Stromal cell of bone marrow (primary cell): ENCODE results near the gene HSF4.

Source experiments
- DNase-seq: peaks from one replicate; pipeline ENCODE4 v3.0.0-alpha.2; 2012; ENCODE audit warnings: low read depth

The HSF4 gene

DNA sequence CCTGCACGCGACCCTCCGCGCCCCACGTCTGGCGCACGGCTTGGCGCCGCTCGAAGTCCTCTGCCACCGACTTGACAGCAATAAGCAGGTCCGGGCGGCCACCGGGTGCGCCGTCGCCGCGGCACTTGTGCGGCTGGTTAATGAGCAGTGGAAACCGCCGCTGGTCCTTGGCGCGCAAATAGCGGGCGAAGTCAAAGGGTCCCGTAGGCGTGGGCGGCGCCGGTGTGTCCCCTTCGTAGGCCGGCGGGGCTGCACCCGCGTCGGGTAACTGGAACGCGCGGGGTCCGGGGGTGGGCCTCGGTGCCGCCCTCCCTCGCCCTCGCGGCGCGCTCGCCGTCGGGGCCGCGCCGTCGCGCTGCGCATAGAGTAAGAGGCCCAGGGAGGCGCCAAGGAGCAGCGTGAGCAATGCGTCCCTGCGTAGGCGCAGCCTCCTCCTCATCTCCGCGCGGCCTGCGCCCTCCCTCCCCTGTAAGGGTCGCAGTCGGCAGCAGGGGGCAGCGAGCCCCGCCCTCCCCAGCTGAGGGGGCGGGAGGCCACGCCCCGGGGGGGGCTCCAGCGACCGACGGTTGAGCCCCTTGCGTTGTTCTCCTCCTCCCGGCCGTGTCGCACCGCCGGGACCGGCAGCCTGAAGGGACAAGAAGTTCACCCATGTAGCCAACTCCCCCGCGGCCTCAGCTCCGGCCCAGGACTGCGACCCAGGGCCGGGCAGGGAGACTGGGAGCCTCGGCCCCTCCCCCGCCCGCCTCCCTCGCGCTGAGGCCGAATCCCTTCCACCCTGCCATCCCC, 14.3 kb upstream of the HSF4 start:
- no peak for DNase-seq

DNA sequence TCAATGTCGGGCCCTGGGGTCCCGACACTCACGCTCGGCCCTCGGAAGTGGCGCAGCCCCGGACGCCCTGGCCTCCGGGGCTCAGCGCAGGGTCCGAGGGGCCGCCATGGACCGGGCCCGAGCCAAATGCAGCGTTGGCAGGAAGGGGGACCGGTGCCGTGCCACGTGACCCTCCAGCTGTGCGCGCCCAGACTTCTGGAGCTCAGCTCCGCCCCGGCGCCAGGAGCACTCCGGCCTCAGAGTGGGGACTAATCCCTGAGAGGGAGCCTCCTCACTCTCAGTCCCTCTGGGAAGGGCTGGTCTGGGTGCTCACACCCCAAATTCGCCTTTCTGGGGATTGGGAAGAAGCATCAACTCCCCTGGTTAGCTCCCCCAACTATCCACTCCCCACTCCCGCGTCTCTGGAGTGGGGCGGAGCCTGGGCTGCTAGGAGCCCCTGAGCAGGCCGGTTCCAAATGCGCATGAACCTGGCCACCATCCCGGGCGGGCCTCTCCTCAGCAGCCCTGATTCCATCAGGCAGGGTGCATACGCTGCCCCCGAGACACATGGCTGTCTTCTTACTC, 13.6 kb upstream of the HSF4 start, which contains the start of gene B3GNT9:
Gene B3GNT9, minus strand, starts transcription at position 166 of the 564 bp plus-strand sequence. CDS start 513 bp downstream, outside the sequence.
- peak; percentile 59 for DNase-seq

DNA sequence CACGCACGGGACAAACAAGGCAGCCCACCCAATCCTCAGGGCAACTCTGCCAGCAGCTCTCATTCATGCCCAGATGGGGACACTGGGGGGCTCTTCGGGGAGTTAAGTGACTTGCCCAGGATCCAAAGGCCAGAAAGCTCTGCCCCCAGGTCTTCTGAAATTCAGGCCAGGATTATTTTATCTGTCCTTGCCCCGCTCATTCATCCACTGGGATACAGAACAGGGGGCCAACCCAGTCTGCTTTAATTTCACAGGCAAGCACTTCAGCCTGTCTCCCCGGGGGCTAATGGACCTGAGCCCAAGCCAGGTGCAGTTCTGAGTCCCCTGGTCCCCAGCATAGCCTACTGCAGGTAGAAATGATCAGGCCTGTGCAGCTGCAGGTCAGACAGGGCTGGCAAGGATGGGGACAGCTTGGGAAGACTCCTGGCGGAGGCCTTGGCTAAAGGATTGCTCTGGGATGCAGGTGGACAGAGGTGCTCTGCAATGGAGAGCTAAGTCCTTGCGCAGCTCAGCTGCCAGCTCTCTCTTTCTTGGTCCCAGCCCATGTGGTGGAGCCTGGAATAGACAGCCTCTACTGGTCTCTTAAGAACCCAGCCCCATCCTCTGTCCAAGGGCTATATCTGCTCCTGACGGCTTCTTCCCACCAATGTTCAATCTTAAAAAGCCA, 13.0 kb upstream of the HSF4 start:
- no peak for DNase-seq

DNA sequence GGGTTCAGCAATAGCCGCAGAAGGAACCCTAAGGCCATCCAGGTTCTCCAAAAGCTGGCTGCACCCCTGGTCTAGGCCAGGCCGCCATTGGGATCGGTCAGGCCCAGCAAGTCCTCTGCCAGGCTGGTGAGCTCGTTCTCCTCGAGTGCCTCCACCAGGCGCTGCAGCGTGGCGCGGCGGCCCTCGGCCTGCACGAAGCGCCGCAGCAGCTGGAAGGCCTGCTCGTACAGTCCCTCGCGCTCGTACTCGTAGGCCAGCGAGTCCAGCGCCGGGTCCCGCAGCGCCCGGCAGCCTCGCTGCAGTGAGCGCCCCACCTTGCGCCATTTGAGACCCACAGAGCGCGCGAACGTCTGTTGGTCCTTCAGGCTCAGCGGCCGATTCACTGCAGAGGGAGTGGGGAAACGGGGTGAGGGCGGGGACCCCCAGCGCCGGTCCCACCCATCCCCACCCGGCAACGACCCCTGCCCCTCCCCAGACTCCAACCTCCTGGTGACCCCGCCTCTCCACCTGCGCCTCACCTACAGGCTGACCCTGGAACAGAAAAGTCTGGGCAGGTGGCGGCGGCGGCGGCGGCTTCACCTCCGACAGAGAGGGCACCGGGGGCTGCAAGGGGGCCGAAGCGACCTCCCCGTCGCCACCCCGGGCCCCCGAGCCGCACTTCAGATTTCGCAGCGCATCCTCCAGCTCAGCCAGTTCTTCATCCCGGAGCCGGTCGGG, 9.8 kb upstream of the HSF4 start:
- no peak for DNase-seq

DNA sequence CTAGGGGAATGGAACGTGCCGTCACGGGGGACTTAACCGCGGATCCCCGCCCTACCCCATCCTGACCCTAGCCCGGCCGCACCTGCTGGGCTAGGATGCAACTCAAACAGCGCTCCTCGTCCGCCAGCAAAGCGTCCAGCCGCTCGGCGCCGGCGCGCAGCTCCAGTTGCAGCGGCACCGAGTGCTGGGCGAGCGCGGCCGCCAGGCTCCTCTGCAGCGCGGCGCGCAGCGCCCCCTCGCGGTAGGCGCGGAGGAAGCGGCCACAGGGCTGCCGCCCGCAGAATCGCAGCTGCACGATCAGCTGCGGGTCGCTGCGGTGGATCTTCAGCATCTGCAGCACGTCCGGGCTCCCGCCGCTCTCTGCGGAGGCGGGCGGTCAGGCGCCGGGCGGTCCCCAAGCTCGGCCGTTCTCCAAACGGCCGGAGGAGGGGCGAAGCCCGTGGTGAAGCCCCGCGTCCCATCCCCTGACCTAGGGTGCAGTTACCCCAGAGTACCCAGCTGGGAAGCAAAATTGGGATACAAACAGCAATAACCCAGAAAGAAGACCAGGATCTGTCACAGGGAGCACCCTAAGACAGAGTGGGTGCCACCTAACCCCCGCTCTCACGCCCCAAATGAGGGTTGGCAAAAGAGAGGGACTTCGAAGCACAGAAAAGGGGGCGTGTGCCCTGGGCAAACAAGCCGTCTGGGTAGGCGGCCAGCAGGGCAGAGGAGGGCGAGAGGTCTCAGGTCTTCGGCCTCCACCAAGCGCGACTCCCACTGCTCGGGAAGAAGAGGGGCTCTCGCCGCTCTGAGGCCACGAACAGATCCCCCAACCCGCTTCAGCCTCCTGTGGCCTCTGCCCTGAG, 9.0 kb upstream of the HSF4 start:
- DNase-seq = no peak

DNA sequence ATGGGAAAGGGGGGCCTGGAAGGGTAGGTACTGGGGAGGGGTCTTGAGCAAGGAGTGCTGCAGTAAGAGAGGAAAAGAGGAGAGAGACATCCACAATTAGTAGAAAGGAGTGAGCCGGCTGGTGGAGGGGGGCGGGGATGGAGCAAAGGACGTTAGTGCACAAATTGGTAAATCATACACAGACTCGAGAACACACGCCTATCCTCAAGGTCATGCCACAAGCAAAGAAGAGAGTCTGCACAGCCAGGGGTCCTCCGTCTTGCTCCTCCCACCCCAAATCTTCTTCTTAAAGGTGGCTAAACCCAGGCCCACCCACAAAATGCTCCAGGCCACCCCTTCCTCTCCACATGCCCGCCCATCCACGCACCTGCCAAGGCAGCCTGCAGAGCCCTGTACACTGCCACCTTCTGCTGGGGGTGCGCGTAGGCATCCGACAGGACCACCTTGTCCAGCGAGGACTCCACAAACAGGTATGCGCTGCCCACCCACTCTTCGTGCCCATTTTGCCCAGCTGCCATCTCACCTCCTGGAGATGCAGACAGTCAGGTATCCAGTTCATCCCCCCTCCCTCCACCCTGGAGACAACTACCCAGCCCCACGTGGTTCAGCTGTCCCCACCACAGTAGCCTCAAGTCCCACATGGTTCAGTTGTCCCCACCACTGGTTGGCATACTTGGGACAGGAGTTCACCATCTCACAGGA, 8.3 kb upstream of the HSF4 start:
- no peak for DNase-seq

DNA sequence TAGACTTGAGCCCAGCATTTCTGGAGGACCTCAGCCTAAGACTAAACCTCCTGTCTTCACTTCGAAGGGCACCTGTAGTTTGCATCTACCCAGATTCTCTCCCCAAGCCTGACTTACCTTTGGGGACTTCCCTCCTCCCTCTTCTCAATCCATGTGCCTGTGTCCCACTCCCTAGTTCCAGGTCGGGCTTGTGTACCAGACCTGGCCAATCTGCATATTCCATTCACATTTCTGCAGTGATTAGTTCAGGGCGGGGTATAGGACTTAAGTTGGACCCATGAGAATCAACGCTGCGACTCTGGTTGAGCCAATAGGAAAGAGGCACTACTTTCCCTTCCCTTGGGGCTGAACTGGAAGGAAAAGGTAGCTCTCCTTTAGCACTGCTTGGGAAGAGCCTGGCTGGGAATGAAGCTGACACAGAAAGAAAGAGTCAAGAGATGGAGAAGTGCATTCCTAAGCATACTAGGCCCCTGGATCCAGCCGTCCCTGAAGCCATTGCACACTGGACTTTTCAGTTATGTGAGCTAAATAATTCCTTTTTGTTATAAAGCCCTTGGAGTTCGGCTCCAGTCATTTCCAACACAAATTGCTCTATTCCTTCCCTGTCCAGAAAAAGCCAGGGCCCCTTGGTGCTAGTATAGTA, 7.3 kb upstream of the HSF4 start:
- DNase-seq = no peak

DNA sequence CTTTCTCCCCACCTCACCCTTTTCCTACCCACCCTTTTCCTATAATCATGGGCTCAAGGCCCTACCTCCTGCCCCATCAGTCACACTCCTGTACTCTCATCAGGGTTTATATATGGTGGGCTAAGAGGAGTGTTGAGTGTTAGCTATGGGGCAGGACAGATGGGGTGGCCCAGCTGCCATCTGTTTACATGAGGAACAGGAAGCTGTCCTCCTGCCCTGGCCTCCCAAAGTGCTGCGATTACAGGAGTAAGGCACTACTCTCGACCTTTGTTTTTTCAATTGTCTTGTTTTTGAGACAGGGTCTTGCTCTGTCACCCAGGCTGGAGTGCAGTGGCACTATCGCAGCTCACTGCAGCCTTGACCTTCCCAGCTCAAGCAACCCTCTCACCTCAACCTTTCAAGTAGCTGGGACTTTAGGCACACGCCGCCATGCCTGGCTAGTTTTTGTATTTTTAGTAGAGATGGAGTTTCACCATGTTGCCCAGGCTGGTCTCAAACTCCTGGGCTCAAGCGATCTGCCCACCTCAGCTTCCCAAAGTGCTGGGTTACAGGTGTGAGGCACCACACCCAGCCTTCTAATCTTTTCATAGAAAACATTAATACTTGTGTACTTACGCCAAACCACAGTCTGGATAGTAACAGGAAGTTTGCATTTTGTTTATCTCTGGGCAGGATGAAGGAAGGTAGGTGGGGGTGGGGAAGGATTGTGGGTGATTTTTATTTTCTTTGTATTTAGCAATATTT, 6.5 kb upstream of the HSF4 start:
- no peak for DNase-seq

DNA sequence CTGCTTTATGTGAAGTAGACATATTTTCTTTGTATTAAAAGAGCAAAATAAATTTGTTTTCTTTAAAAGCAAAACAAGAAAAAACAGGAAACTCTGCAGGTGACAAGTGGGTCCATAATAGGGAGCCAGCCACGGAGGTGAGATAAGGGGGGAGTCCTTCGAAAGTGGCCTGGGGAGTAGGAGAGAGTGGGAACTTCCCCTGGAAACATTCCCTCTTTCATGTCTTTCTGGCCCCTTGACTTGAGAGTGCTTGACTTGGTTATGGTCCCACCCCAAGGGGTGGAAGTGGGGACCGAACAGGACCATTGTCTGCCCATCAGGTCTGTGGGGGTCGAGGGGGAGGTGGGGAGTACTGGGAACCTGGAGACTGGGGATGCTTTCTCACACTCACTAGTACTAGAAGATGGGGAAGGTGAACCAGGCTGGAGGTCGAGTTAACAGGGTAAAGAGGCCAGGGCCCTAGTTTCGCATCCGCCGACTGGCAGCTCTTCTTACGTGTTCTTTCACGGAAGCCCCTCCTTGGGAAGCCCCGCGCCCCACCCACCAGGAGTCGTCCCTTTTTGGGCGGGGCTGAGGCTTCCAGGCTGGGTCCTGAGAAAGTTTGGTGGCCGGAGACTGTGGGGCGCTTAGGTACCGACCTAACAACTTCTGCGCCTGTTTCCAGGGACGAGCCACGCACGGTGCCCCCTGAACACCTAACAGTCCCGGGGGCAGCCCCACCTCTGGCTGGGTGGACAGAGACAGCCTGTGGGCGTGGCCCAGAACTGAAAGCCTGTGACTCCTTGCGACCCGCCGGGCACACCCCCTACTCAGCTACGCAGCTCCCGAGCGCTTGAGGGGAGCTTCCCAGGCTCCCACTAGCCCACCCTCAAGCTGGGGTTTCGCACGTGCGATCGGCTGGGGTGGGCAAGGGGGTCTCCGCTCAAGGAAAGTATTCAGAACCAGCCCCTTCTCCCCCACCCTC, 5.6 kb upstream of the HSF4 start:
- no peak for DNase-seq

DNA sequence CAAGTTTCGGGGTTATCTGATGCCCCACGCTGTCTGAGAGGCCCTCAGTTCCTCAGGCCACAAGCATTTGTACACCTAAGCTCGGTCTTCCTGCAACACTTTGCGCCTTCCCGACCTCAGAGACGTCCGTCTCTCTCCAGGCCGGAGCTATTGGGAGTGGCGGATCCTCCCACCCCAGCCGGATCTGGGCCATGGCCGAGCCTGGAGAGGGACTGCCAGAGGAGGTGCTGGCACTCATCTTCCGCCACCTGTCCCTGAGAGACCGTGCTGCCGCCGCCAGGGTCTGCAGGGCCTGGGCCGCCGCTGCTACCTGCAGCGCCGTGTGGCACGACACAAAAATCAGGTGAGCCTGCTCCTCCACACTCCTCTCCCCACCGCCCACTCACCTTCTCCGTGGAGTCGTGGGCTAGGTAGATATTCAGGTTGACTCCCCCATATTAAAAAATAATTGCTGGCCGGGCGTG, 2.9 kb upstream of the HSF4 start:
- DNase-seq = no peak

DNA sequence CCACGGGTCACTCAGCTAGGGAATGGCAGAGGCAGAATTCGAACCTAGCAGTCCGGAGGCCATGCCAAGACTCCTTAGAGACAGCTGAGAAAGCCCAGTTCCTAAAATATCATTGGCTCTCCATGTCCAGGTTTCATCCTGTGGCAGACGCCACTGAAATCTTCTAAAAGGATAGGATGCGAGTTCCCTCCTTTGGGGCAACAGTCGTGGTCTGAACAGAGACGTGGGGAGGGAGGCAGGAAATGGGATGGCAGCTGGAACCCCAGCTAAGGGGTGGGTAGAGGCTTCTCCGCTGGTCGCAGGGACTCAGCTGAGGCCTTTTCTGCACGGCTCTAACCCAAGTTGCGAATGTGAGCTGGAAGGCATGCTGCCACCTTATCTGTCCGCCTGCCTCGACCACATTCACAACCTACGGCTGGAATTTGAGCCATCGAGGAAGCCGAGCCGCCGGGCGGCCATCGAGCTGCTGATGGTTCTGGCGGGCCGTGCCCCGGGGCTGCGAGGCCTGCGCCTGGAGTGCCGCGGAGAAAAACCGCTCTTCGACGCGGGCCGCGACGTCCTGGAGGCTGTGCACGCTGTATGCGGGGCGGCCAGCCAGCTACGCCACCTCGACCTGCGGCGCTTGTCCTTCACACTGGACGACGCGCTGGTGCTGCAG, 1.9 kb upstream of the HSF4 start:
- DNase-seq = no peak

DNA sequence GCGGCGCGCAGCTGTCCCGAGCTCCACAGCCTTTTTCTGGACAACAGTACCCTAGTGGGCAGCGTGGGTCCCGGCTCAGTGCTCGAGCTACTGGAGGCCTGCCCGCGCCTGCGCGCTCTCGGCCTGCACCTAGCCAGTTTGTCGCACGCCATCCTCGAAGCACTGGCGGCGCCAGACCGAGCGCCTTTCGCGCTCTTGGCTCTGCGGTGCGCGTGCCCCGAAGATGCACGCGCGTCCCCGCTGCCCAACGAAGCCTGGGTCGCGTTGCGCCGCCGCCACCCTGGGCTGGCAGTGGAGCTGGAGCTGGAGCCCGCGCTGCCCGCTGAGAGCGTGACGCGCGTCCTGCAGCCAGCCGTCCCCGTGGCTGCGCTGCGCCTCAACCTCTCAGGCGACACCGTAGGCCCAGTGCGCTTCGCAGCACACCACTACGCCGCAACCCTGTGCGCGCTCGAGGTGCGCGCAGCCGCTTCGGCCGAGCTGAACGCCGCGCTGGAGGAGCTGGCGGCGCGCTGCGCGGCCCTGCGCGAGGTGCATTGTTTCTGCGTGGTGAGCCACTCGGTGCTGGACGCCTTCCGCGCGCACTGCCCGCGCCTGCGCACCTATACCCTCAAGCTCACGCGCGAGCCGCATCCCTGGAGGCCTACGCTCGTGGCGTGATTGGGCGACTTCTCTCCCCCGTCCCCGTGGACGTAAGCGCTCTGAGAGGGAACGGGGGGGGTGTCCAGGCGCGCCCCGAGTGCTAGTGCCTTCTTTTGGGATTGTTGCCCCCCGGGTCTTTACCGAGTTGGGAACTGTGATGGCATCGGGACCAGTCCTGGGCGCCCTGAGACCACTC, 1.2 kb upstream of the HSF4 start:
- no peak for DNase-seq

DNA sequence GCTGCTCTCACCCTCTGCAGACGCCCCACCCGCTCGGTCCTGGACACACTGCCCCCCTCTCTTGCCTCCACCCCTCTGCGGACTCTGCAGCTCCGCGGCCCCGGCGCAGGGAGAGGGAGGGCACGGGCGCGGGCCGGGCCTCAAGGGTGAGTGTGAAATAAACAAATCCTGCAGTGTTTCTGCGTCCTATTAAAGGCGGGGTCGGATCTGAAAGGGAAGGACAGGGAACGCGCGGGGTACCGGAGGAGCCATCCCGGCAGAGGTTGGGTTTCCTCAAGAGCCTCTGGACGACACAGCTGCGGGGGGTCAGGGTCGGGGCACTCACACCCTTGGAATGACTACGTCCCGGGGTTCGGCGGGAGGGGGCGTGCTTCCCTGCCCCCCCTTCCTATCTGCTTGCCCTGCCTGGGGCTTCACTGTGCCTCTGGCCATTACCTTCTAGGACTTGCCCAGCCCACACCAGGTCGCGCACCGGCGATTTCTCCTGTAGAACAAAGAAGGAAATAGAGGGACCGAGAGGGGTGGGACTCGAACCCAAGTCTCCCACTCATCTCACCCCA, 466 bp upstream of the HSF4 start:
- no peak for DNase-seq

DNA sequence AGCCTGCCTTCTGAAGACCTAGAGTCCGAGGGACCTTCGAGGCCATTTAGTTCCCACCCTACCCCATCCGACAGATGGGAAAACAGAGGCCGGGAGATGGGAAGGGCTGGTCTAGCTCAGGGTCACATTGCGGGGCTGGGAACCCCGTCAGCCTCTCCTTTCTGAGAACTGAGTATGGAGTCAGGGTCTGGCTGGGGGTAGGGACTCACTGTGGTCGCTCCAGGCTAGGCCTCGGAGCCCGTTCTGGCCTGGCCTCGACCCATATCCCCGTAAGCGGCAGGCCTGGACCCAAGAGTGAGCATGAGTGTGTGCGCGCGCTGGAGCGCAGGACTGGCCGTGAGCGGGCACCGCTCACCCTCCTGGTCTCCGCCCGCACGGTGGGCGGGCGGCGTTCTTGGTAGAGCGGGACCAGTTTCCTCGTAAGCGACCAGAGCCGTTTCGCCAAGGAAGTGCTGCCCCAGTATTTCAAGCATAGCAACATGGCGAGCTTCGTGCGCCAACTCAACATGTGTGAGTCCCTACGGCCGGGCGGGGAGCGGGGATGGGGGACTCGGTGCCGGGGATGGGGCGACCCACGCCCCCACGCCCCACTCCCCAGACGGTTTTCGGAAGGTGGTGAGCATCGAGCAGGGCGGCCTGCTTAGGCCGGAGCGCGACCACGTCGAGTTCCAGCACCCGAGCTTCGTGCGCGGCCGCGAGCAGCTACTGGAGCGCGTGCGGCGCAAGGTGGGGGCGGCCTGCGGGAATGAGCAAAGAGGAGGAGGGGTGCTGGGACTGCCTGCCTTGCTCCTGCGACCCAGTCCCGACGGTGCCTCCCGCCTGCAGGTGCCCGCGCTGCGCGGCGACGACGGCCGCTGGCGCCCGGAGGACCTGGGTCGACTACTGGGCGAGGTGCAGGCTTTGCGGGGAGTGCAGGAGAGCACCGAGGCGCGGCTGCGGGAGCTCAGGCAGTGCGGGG, 855 bp downstream of the HSF4 start:
- no peak for DNase-seq

DNA sequence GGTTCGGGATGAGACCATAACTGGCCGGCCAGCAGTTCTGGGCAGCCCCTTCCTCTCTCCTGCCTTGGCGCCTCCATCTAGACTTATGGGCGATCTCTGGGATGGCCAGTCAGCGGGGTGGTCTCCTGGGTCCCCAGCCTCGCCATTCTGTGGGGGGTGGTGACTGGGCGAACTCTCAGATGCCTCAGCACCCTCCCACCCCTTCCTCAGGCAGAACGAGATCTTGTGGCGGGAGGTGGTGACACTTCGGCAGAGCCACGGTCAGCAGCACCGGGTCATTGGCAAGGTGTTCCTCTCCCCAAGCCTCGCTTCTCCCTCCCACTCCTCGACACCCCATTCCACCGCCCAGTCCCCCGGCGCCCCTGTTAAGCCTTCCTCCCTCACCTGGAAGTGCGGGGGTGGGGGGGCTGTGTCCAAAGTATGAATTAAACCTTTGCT, 1.6 kb downstream of the HSF4 start:
- no peak for DNase-seq
